Esophagus muscularis mucosa (tissue), 3 donors: ENCODE measurements around the gene B9D1.

ENCODE experiments used
- EP300 ChIP-seq: sonication (generic); formaldehyde crosslinking; IDR thresholded peaks from one replicate; pipeline ENCODE4 v1.6.1; 2017; ENCODE audit warnings: antibody characterized with exemption
- TF ChIP-seq, protein P1 (sequence below), 3 experiments: fragments of 200-600 bp in 2 of 3; fragments of 450-650 bp in 1 of 3; sonication (generic) in 2 of 3; IDR thresholded peaks; one replicate each; pipeline ENCODE4 v1.5.1; 2017 to 2019; ENCODE audit warnings: antibody characterized with exemption in 3 of 3, mild to moderate bottlenecking in 2 of 3, moderate library complexity in 1 of 3

DNA sequence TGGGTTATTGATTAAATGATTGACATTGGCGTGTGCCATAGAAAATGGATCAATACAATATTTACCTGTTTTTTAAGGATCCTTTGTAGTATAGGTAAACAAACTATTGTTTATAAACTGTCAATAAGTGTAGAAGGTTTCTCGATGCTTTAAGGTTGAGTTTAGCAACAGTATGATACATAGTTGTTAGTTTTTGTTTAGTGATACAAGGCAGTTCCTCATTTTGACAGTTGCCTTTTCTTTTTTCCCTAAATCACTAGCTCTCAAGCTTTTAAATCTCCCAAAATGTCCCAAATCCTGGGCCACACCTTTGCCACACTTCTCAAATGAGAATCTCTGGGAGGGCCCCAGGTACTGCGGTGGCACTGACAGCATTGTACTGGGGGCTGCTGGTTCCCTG lies 68.1 kb downstream of the B9D1 start:
- TF ChIP-seq, protein P1, sequence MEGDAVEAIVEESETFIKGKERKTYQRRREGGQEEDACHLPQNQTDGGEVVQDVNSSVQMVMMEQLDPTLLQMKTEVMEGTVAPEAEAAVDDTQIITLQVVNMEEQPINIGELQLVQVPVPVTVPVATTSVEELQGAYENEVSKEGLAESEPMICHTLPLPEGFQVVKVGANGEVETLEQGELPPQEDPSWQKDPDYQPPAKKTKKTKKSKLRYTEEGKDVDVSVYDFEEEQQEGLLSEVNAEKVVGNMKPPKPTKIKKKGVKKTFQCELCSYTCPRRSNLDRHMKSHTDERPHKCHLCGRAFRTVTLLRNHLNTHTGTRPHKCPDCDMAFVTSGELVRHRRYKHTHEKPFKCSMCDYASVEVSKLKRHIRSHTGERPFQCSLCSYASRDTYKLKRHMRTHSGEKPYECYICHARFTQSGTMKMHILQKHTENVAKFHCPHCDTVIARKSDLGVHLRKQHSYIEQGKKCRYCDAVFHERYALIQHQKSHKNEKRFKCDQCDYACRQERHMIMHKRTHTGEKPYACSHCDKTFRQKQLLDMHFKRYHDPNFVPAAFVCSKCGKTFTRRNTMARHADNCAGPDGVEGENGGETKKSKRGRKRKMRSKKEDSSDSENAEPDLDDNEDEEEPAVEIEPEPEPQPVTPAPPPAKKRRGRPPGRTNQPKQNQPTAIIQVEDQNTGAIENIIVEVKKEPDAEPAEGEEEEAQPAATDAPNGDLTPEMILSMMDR (IDR thresholded peaks at IDR 0.05), result no peak
- no peak for TF ChIP-seq EP300
